ENCODE results near the gene RIN3. TPM values are rescaled to one million over a fixed set of nuclear protein-coding genes. Genes with fewer than 3 reads are reported as not detected.
"Not testable (repeated sequence)": the region's sequence is repeated elsewhere in the genome, so short reads cannot be mapped to it uniquely, and the experiment has no call there.

Gene RIN3
- total and polyA plus RNA-seq, 5 experiments from 2014 or later: 16.8 to 146 (median 45.8) TPM

GRCh38 chr14:92675421-92675820 is 161.8 kb downstream of the RIN3 start:
- peak overlapping the region in 5 of 10 donors; percentile 6 to 52 (median 30) for H3K4me3 Mint-ChIP-seq
- peak overlapping the region; percentile 71 to 94 (median 89) for H3K27ac Mint-ChIP-seq
- no peaks in the 10 kb centered on the region for H3K27me3 Mint-ChIP-seq
- POLR2A ChIA-PET: interaction anchor here (1.6 to 2.1 kb wide), 3 partner anchors 22 to 65 kb away, joined by 4 to 8 read pairs (median 8); no protein-coding TSS in a partner anchor
- DNase-seq (peak in 1 of 10 donors; percentile 18), ATAC-seq (no peak)
- peaks cover 32 to 75% (median 62%) of the 10 kb centered on the region in 4 donors for H3K4me1 Mint-ChIP-seq
- no peaks in the 10 kb centered on the region for H3K9me3 Mint-ChIP-seq
- H3K36me3 Mint-ChIP-seq: peaks cover 0 to 96% (median 27%) of the 10 kb centered on the region in 3 donors

GRCh38 chr14:92675976-92676375 is 162.4 kb downstream of the RIN3 start:
- Mint-ChIP-seq H3K27ac (peak overlapping the region; percentile 71 to 94 (median 89)), H3K36me3 (peaks cover 0 to 94% (median 28%) of the 10 kb centered on the region in 3 donors), H3K4me1 (peaks cover 28 to 74% (median 59%) of the 10 kb centered on the region in 4 donors), H3K4me3 (peak overlapping the region in 9 of 10 donors; percentile 6 to 69 (median 35)), H3K27me3 (no peaks in the 10 kb centered on the region), H3K9me3 (no peaks in the 10 kb centered on the region)
- DNase-seq (no peak), ATAC-seq (no peak)
- POLR2A ChIA-PET: interaction anchor here (1.2 to 1.5 kb wide), 2 partner anchors 16 to 23 kb away, joined by 3 to 12 read pairs; no protein-coding TSS in a partner anchor

- Mint-ChIP-seq H3K27me3 (no peaks in the 10 kb centered on the region), H3K27ac (peak overlapping the region; percentile 56 to 94 (median 89)), H3K4me3 (peak overlapping the region in 4 of 10 donors; percentile 10 to 47 (median 22)), H3K9me3 (no peaks in the 10 kb centered on the region), H3K36me3 (peaks cover 0 to 94% (median 28%) of the 10 kb centered on the region in 3 donors), H3K4me1 (peaks cover 29 to 75% (median 60%) of the 10 kb centered on the region in 4 donors)
- no peak for DNase-seq
- no peak for ATAC-seq
- POLR2A ChIA-PET: interaction anchor here (0.6 to 1.5 kb wide), 4 partner anchors 17 to 61 kb away, joined by 3 to 12 read pairs (median 4); no protein-coding TSS in a partner anchor
Measured at GRCh38 chr14:92676403-92677086, 163.0 kb downstream of the RIN3 start.

GRCh38 chr14:92677087-92677668 is 163.6 kb downstream of the RIN3 start:
- peak; percentile 59 for ATAC-seq
- Mint-ChIP-seq H3K27me3 (no peaks in the 10 kb centered on the region), H3K9me3 (no peaks in the 10 kb centered on the region), H3K27ac (peak overlapping the region; percentile 56 to 94 (median 88)), H3K4me1 (peaks cover 29 to 75% (median 56%) of the 10 kb centered on the region in 4 donors), H3K36me3 (peaks cover 0 to 90% (median 28%) of the 10 kb centered on the region in 3 donors), H3K4me3 (peak overlapping the region in 4 of 10 donors; percentile 10 to 47 (median 26))
- POLR2A ChIA-PET: interaction anchor here (0.6 to 1.5 kb wide), 5 partner anchors 17 to 75 kb away, joined by 3 to 12 read pairs (median 4); no protein-coding TSS in a partner anchor
- peak in 2 of 10 donors; percentile 31 to 32 for DNase-seq

GRCh38 chr14:92677955-92678354 is 164.4 kb downstream of the RIN3 start:
- ATAC-seq: no peak
- no peak for DNase-seq
- POLR2A ChIA-PET: interaction anchor here (0.6 to 1.0 kb wide), 3 partner anchors 15 to 75 kb away, joined by 3 to 4 read pairs (median 3); no protein-coding TSS in a partner anchor
- H3K9me3 Mint-ChIP-seq: no peaks in the 10 kb centered on the region
- H3K36me3 Mint-ChIP-seq: peaks cover 0 to 90% (median 28%) of the 10 kb centered on the region in 3 donors
- peak overlapping the region in 8 of 10 donors; percentile 24 to 93 (median 88) for H3K27ac Mint-ChIP-seq
- H3K27me3 Mint-ChIP-seq: no peaks in the 10 kb centered on the region
- peaks cover 25 to 68% (median 49%) of the 10 kb centered on the region in 4 donors for H3K4me1 Mint-ChIP-seq
- no peak overlapping the region for H3K4me3 Mint-ChIP-seq

- H3K36me3 Mint-ChIP-seq: peaks cover 0 to 90% (median 28%) of the 10 kb centered on the region in 3 donors
- no peak for ATAC-seq
- no peak overlapping the region for H3K4me3 Mint-ChIP-seq
- no peaks in the 10 kb centered on the region for H3K9me3 Mint-ChIP-seq
- peak overlapping the region in 7 of 10 donors; percentile 10 to 91 (median 53) for H3K27ac Mint-ChIP-seq
- peaks cover 25 to 63% (median 47%) of the 10 kb centered on the region in 4 donors for H3K4me1 Mint-ChIP-seq
- POLR2A ChIA-PET: interaction anchor here (1.0 to 2.2 kb wide), 2 partner anchors 26 to 65 kb away, joined by 3 to 9 read pairs; no protein-coding TSS in a partner anchor
- DNase-seq: peak in 1 of 10 donors; percentile 36
- H3K27me3 Mint-ChIP-seq: no peaks in the 10 kb centered on the region
Measured at GRCh38 chr14:92678766-92679165, 165.2 kb downstream of the RIN3 start.

- DNase-seq (no peak), ATAC-seq (no peak)
- Mint-ChIP-seq H3K4me1 (peaks cover 22 to 61% (median 44%) of the 10 kb centered on the region in 4 donors), H3K36me3 (peaks cover 0 to 90% (median 28%) of the 10 kb centered on the region in 3 donors), H3K9me3 (no peaks in the 10 kb centered on the region), H3K27me3 (no peaks in the 10 kb centered on the region), H3K4me3 (no peak overlapping the region), H3K27ac (peak overlapping the region; percentile 19 to 91 (median 66))
- POLR2A ChIA-PET: interaction anchor here (1.0 to 2.2 kb wide), 2 partner anchors 27 to 65 kb away, joined by 3 to 9 read pairs; no protein-coding TSS in a partner anchor
Measured at GRCh38 chr14:92679246-92679645, 165.7 kb downstream of the RIN3 start.

GRCh38 chr14:92680330-92680729 is 166.7 kb downstream of the RIN3 start:
- Mint-ChIP-seq H3K36me3 (peaks cover 0 to 84% (median 24%) of the 10 kb centered on the region in 3 donors), H3K27ac (peak overlapping the region in 9 of 10 donors; percentile 19 to 94 (median 78)), H3K4me1 (peaks cover 22 to 53% (median 37%) of the 10 kb centered on the region in 4 donors)
- not testable (repeated sequence) for H3K4me3 Mint-ChIP-seq, H3K9me3 Mint-ChIP-seq, H3K27me3 Mint-ChIP-seq, ATAC-seq, DNase-seq
- POLR2A ChIA-PET: interaction anchor here (0.7 to 3.1 kb wide), 4 partner anchors 13 to 66 kb away, joined by 3 to 26 read pairs (median 6); no protein-coding TSS in a partner anchor

- Mint-ChIP-seq H3K4me3 (peak overlapping the region in 3 of 10 donors; percentile 28 to 43 (median 41)), H3K9me3 (no peaks in the 10 kb centered on the region), H3K27me3 (no peaks in the 10 kb centered on the region), H3K36me3 (peaks cover 0 to 84% (median 28%) of the 10 kb centered on the region in 3 donors), H3K27ac (peak overlapping the region; percentile 83 to 94 (median 90)), H3K4me1 (peaks cover 19 to 52% (median 31%) of the 10 kb centered on the region in 4 donors)
- POLR2A ChIA-PET: interaction anchor here (0.7 to 3.2 kb wide), 5 partner anchors 12 to 286 kb away, joined by 3 to 26 read pairs (median 9); no protein-coding TSS in a partner anchor
- DNase-seq (peak; percentile 60 to 84 (median 74)), ATAC-seq (peak; percentile 80)
Measured at GRCh38 chr14:92680781-92681650, 167.4 kb downstream of the RIN3 start.

GRCh38 chr14:92683041-92683440 is 169.5 kb downstream of the RIN3 start:
- DNase-seq (peak in 1 of 10 donors; percentile 11), ATAC-seq (no peak)
- Mint-ChIP-seq H3K27ac (peak overlapping the region in 5 of 10 donors; percentile 8 to 60 (median 48)), H3K4me1 (peaks cover 6 to 34% (median 14%) of the 10 kb centered on the region in 4 donors), H3K27me3 (no peaks in the 10 kb centered on the region), H3K36me3 (peaks cover 0 to 75% (median 26%) of the 10 kb centered on the region in 3 donors), H3K9me3 (no peaks in the 10 kb centered on the region), H3K4me3 (no peak overlapping the region)
- POLR2A ChIA-PET: interaction anchor here (0.6 to 3.2 kb wide), 4 partner anchors 25 to 79 kb away, joined by 3 to 16 read pairs (median 4); no protein-coding TSS in a partner anchor
